ENCODE data around the gene MEIKIN. TPM values are rescaled to one million over a fixed set of nuclear protein-coding genes. Genes with fewer than 3 reads are reported as not detected.

Gene MEIKIN
- polyA plus RNA-seq, 1 donor: not detected

- no peak for DNase-seq (ENCODE audit: low read depth)
These were observed 175.5 kb downstream of the MEIKIN start for GRCh38 chr5:131769961-131770360.

- DNase-seq (ENCODE audit: low read depth): no peak
These were observed 176.1 kb downstream of the MEIKIN start for GRCh38 chr5:131769336-131769735.

- no peak for DNase-seq (ENCODE audit: low read depth)
These were observed 177.6 kb downstream of the MEIKIN start for GRCh38 chr5:131767891-131768290.

- DNase-seq (ENCODE audit: low read depth): no peak
These were observed 178.8 kb downstream of the MEIKIN start for GRCh38 chr5:131766689-131767088.

GRCh38 chr5:131765261-131765660, 180.2 kb downstream of the MEIKIN start:
- DNase-seq (ENCODE audit: low read depth): no peak

GRCh38 chr5:131763968-131764367, 181.5 kb downstream of the MEIKIN start:
- no peak for DNase-seq (ENCODE audit: low read depth)

GRCh38 chr5:131760793-131761192, 184.7 kb downstream of the MEIKIN start:
- no peak for DNase-seq (ENCODE audit: low read depth)

- no peak for DNase-seq (ENCODE audit: low read depth)
These were observed 185.8 kb downstream of the MEIKIN start for GRCh38 chr5:131759704-131760103.

- no peak for DNase-seq (ENCODE audit: low read depth)
These were observed 187.0 kb downstream of the MEIKIN start for GRCh38 chr5:131758520-131758900.

GRCh38 chr5:131757830-131758519, 187.5 kb downstream of the MEIKIN start:
- DNase-seq (ENCODE audit: low read depth): no peak

Other genes starting within 250 kb of the MEIKIN start
- 13.8 TPM for gene FNIP1, start 148.6 kb downstream of the MEIKIN start, polyA plus RNA-seq (ENCODE audit: insufficient read length)
- gene ACSL6, start 66.0 kb upstream of the MEIKIN start, polyA plus RNA-seq (ENCODE audit: insufficient read length): 0.78 TPM
- not detected for gene IL3, start 115.0 kb upstream of the MEIKIN start, polyA plus RNA-seq (ENCODE audit: insufficient read length)
- gene CSF2, start 128.1 kb upstream of the MEIKIN start, polyA plus RNA-seq (ENCODE audit: insufficient read length): not detected

Measured in forelimb muscle (tissue), 1 donor.